ENCODE data around the gene GNS. TPM values are rescaled to one million over a fixed set of nuclear protein-coding genes. Genes with fewer than 3 reads are reported as not detected.

The GNS gene
- total RNA-seq, 6 experiments from 2014 or later = 41.0 to 87.5 (median 63.7) TPM

DNA sequence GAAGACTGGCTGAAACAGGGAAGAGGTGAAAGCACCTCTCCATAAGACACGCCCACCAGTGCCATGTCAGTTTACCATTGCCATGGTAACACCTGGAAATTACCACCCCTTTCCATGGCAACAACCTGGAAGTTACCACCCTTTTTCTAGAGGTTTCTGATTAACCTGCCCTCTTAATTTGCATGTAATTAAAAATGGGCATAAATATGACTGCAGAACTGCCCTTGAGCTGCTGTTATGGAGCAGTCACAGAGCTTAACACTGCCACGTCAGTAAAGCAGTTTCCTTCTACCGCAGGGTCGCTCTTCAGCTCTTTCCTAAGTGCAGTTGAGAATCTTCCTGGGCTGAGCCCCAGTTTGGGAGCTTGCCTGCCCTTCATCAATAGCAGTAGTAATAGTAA lies 93.7 kb downstream of the GNS start:
- DNase-seq (no peak), ATAC-seq (peak in 1 of 4 donors; percentile 12)
- no peaks in the 10 kb centered on the region for H3K36me3 ChIP-seq
- 62% methylated on average over 4 of the region's 4 CpGs for WGBS (ENCODE audit: insufficient coverage, low coverage, low lambda C conversion rate, missing lambda C conversion rate)
- no peaks in the 10 kb centered on the region for H3K27me3 ChIP-seq
- H3K4me3 ChIP-seq = no peak overlapping the region
- TF ChIP-seq, protein P1, sequence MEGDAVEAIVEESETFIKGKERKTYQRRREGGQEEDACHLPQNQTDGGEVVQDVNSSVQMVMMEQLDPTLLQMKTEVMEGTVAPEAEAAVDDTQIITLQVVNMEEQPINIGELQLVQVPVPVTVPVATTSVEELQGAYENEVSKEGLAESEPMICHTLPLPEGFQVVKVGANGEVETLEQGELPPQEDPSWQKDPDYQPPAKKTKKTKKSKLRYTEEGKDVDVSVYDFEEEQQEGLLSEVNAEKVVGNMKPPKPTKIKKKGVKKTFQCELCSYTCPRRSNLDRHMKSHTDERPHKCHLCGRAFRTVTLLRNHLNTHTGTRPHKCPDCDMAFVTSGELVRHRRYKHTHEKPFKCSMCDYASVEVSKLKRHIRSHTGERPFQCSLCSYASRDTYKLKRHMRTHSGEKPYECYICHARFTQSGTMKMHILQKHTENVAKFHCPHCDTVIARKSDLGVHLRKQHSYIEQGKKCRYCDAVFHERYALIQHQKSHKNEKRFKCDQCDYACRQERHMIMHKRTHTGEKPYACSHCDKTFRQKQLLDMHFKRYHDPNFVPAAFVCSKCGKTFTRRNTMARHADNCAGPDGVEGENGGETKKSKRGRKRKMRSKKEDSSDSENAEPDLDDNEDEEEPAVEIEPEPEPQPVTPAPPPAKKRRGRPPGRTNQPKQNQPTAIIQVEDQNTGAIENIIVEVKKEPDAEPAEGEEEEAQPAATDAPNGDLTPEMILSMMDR (IDR thresholded peaks at IDR 0.05) = no peak
- no peak for TF ChIP-seq POLR2A (IDR thresholded peaks at IDR 0.05)
- H3K9me3 ChIP-seq = no peaks in the 10 kb centered on the region
- intact Hi-C loops (cut with DNase I) = no loop called here
- peak overlapping the region in 1 of 3 donors; percentile 42 for H3K27ac ChIP-seq
- H3K4me1 ChIP-seq = peaks cover 0 to 45% (median 3%) of the 10 kb centered on the region in 4 donors

Other genes with a start within 250 kb of the GNS start
- gene RASSF3, start 148.9 kb downstream of the GNS start, total RNA-seq = 10 to 100 TPM in 3 of 6 experiments, 1 to 10 TPM in 3; 5.8 to 27.3 (median 10.6) TPM
- gene TBC1D30, start 65.2 kb upstream of the GNS start, total RNA-seq = 1 to 10 TPM; 1.1 to 2.7 (median 1.3) TPM

All from right lobe of liver (tissue), 6 donors.